ENCODE measurements around the gene MTX3.

The MTX3 gene

DNA sequence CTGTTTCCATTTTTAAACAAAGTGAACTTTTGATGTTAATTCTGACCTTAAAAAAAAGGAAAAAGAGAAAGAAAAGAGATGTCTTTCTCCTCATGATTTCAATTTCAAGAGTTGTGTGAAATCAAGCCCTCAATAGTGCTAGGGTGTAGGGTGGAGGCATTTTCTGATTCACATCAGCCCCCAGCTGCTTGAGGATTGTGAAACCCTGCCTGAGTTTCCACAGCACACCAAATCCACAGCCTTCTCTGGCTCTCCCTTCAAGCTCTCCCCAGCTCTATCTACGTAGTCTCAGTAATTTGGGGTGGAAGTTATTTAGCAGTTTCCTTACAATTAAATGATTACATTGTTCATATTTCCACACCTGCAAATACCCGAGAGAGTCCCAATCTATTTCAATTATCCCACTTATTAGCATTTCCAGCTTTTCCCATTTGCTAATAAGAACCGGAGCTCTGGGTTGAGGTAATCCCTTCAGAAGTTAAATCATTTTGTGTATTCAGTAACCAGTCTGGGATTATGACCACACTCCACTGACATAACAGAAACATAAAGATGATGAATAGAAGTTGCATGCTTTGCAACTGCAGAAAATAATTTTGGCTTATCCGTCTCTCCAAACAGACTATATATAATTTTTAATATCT, 54.9 kb downstream of the MTX3 start:
- CTCF ChIA-PET: interaction anchor here (0.5 kb wide), 1 partner anchor 8 kb away, joined by 4 read pairs; no protein-coding TSS in a partner anchor
- POLR2A ChIA-PET (ENCODE audit: low non-redundant PET): no interaction called here
- DNase-seq (ENCODE audit: low spot score): no peak
- TF ChIP-seq, protein P1, sequence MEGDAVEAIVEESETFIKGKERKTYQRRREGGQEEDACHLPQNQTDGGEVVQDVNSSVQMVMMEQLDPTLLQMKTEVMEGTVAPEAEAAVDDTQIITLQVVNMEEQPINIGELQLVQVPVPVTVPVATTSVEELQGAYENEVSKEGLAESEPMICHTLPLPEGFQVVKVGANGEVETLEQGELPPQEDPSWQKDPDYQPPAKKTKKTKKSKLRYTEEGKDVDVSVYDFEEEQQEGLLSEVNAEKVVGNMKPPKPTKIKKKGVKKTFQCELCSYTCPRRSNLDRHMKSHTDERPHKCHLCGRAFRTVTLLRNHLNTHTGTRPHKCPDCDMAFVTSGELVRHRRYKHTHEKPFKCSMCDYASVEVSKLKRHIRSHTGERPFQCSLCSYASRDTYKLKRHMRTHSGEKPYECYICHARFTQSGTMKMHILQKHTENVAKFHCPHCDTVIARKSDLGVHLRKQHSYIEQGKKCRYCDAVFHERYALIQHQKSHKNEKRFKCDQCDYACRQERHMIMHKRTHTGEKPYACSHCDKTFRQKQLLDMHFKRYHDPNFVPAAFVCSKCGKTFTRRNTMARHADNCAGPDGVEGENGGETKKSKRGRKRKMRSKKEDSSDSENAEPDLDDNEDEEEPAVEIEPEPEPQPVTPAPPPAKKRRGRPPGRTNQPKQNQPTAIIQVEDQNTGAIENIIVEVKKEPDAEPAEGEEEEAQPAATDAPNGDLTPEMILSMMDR (conservative IDR thresholded peaks at IDR 0.05; ENCODE audit: low read depth): no peak
- H3K27ac ChIP-seq: no peak overlapping the region

DNA sequence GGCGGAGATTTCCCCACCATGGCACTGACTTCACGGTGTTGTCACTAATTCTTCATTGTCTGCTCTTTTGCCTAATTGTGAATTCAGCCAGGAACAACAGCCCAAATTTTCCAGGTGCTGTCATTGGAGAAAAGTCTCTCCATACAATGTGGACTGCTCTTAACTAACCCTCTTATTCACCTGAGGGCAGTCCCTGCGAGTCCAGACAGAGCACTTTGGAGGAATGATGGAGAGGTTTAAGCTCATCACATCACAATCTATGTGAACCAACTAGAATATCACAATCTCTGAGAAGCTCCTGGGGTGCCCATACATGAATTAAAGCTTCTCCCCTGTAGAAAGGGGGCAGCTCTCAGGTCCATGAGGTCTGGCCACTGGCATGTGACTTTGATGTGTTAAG, 56.4 kb downstream of the MTX3 start:
- no peak for DNase-seq (ENCODE audit: low spot score)
- TF ChIP-seq, protein P1 (conservative IDR thresholded peaks at IDR 0.05; ENCODE audit: low read depth): no peak
- CTCF ChIA-PET: interaction anchor here (0.6 to 1.1 kb wide), 2 partner anchors 12 to 734 kb away, joined by 3 to 5 read pairs; no protein-coding TSS in a partner anchor
- POLR2A ChIA-PET (ENCODE audit: low non-redundant PET): no interaction called here
- no peak overlapping the region for H3K27ac ChIP-seq

DNA sequence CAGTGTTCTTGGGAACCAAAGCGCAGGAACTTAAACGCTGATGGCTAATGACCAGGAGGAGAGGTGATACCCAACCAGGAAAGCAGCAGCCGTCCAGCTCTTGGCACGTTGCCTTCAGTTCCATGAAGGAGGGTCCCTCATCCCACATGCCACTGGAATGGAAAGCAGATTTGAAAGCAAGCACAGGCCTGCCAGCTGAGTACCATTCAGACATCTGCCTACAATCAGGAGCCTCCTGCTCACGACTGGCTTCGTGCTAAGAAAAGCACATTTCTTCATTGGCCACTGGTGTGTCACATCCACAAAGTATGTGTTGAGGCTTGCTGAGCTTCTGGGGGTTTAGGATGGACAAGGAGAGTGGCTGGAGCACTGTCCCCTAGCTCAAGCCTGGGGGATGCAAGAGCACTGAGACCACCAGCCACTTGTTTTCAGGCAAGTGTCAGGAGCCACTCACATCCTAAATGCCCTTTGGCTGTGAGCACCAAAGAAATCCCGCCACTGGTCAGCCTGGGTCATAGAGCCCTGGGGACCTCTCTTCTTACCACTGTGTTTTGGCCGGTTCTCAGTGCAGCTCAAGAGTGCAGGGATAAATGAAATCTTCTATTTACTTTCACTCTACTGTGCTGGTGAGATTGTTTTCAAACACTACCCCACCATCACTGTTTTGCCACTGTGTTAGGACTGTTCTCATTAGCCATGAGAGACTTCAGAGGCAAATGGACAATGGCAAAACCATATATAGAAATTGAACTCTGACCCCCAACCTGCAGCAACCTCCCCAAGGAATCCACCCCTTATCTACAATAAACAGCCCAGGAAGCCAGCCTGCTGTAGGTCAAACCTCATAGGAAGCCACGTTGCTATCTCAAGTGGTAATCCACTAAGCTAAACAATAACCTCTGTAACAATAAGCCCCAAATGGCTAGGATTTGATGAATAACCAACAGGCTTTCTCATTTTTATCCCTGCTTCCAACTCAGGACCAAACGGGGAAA, 58.3 kb downstream of the MTX3 start:
- no peak for DNase-seq (ENCODE audit: low spot score)
- POLR2A ChIA-PET (ENCODE audit: low non-redundant PET): no interaction called here
- TF ChIP-seq, protein P1 (conservative IDR thresholded peaks at IDR 0.05; ENCODE audit: low read depth): no peak
- H3K27ac ChIP-seq: no peak overlapping the region
- CTCF ChIA-PET: interaction anchor here (0.5 kb wide), 1 partner anchor 847 kb away, joined by 3 read pairs; no protein-coding TSS in a partner anchor

DNA sequence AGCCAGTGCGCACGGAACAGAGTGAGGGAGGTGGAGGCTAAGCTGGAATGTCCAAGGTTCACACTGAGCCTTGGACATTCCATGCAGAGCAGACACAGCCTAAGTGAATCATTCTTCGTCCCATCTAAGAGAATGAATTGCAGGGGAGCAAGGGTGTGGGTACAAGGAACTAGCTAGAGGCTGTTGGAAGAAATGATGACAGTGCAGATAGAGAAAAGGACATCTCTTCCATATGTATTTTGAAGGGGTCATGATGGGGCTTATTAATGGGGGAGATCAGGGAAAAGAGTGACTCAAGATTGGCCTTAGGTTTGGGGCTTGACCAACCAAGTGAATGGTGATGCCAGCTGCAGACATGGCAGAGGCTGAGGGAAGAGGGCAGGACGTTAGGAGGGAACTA, 59.2 kb downstream of the MTX3 start:
- TF ChIP-seq, protein P1 (conservative IDR thresholded peaks at IDR 0.05; ENCODE audit: low read depth): no peak
- ChIA-PET CTCF (no interaction called here), POLR2A (ENCODE audit: low non-redundant PET) (no interaction called here)
- H3K27ac ChIP-seq: no peak overlapping the region
- no peak for DNase-seq (ENCODE audit: low spot score)

DNA sequence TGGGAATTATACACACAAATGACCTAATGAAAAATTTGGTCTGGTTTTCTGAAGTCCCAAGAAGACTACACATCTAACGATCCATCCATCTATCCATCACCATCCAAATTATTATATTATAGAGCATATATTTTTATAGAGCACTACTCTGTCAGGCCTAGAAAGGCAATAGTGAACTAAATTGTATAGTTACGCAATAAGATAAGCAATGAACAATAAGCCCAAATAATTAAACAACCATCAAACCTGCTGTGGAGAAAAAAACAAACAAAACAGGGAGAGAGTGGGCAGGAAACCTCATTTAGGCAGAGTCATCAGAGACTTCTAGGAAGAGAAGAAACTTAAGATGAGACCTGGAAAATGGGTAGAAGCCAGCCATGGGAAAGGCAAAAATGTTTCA, 59.7 kb downstream of the MTX3 start:
- CTCF ChIA-PET: interaction anchor here (0.6 kb wide), 1 partner anchor 53 kb away, joined by 4 read pairs; no protein-coding TSS in a partner anchor
- TF ChIP-seq, protein P1 (conservative IDR thresholded peaks at IDR 0.05; ENCODE audit: low read depth): no peak
- no peak overlapping the region for H3K27ac ChIP-seq
- DNase-seq (ENCODE audit: low spot score): no peak
- POLR2A ChIA-PET (ENCODE audit: low non-redundant PET): no interaction called here

DNA sequence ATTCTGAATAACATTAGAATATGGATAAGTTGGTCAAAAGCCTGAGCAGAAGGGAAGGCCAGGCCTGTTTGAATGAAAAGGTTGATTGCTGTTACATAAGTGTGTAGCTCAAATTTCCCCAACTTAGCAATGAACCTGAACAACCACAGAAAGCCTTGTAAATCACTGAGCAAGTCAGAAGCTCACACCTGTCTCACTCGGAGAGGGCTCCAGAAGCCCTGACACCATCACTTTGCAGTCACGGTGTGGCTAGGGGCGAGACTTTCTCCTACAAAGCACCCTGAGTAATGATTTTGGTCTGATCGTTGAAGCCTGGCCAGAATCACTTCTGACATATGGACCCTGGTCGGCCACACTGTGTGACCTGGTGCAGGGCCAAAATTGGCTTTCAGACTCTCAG, 62.0 kb downstream of the MTX3 start:
- TF ChIP-seq, protein P1 (conservative IDR thresholded peaks at IDR 0.05; ENCODE audit: low read depth): no peak
- ChIA-PET CTCF (no interaction called here), POLR2A (ENCODE audit: low non-redundant PET) (no interaction called here)
- H3K27ac ChIP-seq: no peak overlapping the region
- no peak for DNase-seq (ENCODE audit: low spot score)
